ENCODE measurements around the gene SNRPN. TPM values are rescaled to one million over a fixed set of nuclear protein-coding genes. Genes with fewer than 3 reads are reported as not detected.
A peak's percentile ranks its signal among the peaks of the same experiment; 100 is the strongest.

The SNRPN gene
- total RNA-seq (2011; cell fraction: chromatin; rRNA removed; ENCODE audit: low replicate concordance) = 0.30 TPM in 1 of 2 replicates, not detected in the other
- total RNA-seq (2011; cell fraction: nucleolus; rRNA removed) = not detected in 2 replicates
- total RNA-seq (2011; cell fraction: nucleoplasm; rRNA removed) = not detected in 2 replicates
- 0.23 and 0.53 TPM in 2 replicates for total RNA-seq (2014; rRNA removed)
- total RNA-seq (2014; rRNA removed; fragmentation: Illumina TruSeq; extraction: Trizol) = 0.29 and 0.33 TPM in 2 replicates
- 0.30 and 0.43 TPM in 2 replicates for total RNA-seq (2015; rRNA removed; fragmentation: Illumina TruSeq; extraction: Trizol)
- 0.78 and 1.4 TPM in 2 replicates for total RNA-seq (2021)
- not detected in 2 replicates for polyA plus RNA-seq (2011; rRNA removed)
- 0.09 TPM in 1 of 2 replicates, not detected in the other for polyA plus RNA-seq (2011; cell fraction: cytosol; rRNA removed)
- polyA plus RNA-seq (2011; cell fraction: nucleus; rRNA removed) = not detected in 2 replicates
- polyA plus RNA-seq (2012) = 0.62 and 0.98 TPM in 2 replicates
- 0.19 and 0.22 TPM in 2 replicates for polyA plus RNA-seq (2014; fragmentation: Illumina TruSeq; extraction: Trizol)
- under 1 TPM; 0.04 to 0.20 TPM for polyA plus RNA-seq (2014; fragmentation: Nextera tagmentation; extraction: Ambion mirVana)
- polyA plus RNA-seq (2014; rRNA removed) = 0.26 TPM in 1 of 2 replicates, not detected in the other
- not detected in 2 replicates for polyA minus RNA-seq (2011; rRNA and poly(A)+ RNA removed)
- polyA minus RNA-seq (2011; cell fraction: cytosol; rRNA and poly(A)+ RNA removed) = not detected in 2 replicates
- not detected in 2 replicates for polyA minus RNA-seq (2011; cell fraction: nucleus; rRNA and poly(A)+ RNA removed)
- Bru-seq, nascent RNA = percentile 5 among the genes with signal in this experiment
- percentile 4 among the genes with signal in this experiment for BruChase-seq, experiment 1, labeled RNA remaining after a 2-hour chase
- percentile 6 among the genes with signal in this experiment for BruChase-seq, experiment 2, labeled RNA remaining after a 6-hour chase
- long read RNA-seq, experiment 1 = 0 reads
- long read RNA-seq, experiment 2, partial matches to known transcripts = 1 of 1 reads
- long read RNA-seq, experiment 2, other reads (novel, unspliced or antisense) = 0 of 1 reads
- long read RNA-seq, experiment 3 = 0 reads

- Histone ChIP-seq H3K9me3 (replicated peaks; ENCODE audit: control insufficient read depth, insufficient read depth, low read depth, low read length) (no peaks in the 10 kb centered on the region), H2AFZ (ENCODE audit: low read depth, low read length) (no peak within 1 kb of the TSS), H4K20me1 (replicated peaks; ENCODE audit: control insufficient read depth, insufficient read depth, low read length) (no peaks in the 10 kb centered on the region), H3K79me2 (ENCODE audit: control insufficient read depth, insufficient read depth, low read length) (no peaks in the 10 kb centered on the region), H3K9ac (ENCODE audit: insufficient read depth in 1 of 2, low read depth in 2 of 2, low read length in 2 of 2) (no peak within 1 kb of the TSS), H3K4me2 (ENCODE audit: insufficient read depth, low read length) (no peak within 1 kb of the TSS), H3K4me1 (replicated peaks in 1 of 2; ENCODE audit: control insufficient read depth in 2 of 2, insufficient read depth in 2 of 2, low read length in 2 of 2) (no peaks in the 10 kb centered on the region; a peak in 1 of 5 replicates), H3K36me3 (ENCODE audit: control insufficient read depth, insufficient read depth, low read length) (no peaks in the 10 kb centered on the region), H3K27me3 (ENCODE audit: control insufficient read depth in 2 of 2, insufficient read depth in 2 of 2, low read length in 2 of 2) (no peaks in the 10 kb centered on the region), H3K4me3 (no peak within 1 kb of the TSS), H3K27ac (ENCODE audit: extremely low read depth, low read depth, low read length) (no peak within 1 kb of the TSS), H3K9me1 (ENCODE audit: control insufficient read depth, insufficient read depth, low read length) (no peaks in the 10 kb centered on the region)
- WGBS (ENCODE audit: insufficient coverage, low coverage, missing lambda C conversion rate) = 26% methylated on average over 42 of the region's 47 CpGs
- ATAC-seq = no peak
- POLR2A ChIA-PET = no interaction called here
- in situ Hi-C loops (cut with MboI) = no loop called here
- FAIRE-seq = no peak
- intact Hi-C loops (cut with micrococcal nuclease) = no loop called here
- CTCF ChIA-PET (ENCODE audit: low intra/inter-chr PET ratio) = no interaction called here
- TF ChIP-seq RFX1 (IDR thresholded peaks at IDR 0.05) (no peak), GTF2B (IDR thresholded peaks at IDR 0.05; ENCODE audit: extremely low read depth, insufficient read length) (no peak), TAF7 (tag; IDR thresholded peaks at IDR 0.05) (no peak), GATAD2A (IDR thresholded peaks at IDR 0.05) (no peak), RNF2 (IDR thresholded peaks at IDR 0.05) (no peak), NBN (IDR thresholded peaks at IDR 0.05; ENCODE audit: low read depth) (no peak), ETV1 (tag; conservative IDR thresholded peaks at IDR 0.05; ENCODE audit: low read depth) (no peak), ZNF436 (CRISPR knock-in tag; IDR thresholded peaks at IDR 0.05) (no peak), ZNF444 (CRISPR knock-in tag; IDR thresholded peaks at IDR 0.05) (no peak), ZNF140 (CRISPR knock-in tag; IDR thresholded peaks at IDR 0.05) (no peak), ZNF384 (IDR thresholded peaks at IDR 0.05; ENCODE audit: low read depth, low read length) (no peak), MBD2 (IDR thresholded peaks at IDR 0.05; ENCODE audit: borderline replicate concordance, low read depth) (no peak)
- BruUV-seq (replicated peaks) = no TSS peak
- DNase-seq (ENCODE audit: extremely low read depth in 1 of 4, low spot score in 3 of 4) = no peak
Measured at GRCh38 chr15:24954783-24955530, at the start of gene SNRPN, which contains the start of gene SNURF. TSS of gene SNRPN (plus strand) at chr15:24954987. CDS start at chr15:24974454, 19,467 bp downstream. TSS of gene SNURF (plus strand) at chr15:24954987. CDS start at chr15:24955049, 62 bp downstream.
